Breast epithelium (tissue), 4 donors: ENCODE results near the gene DAB2IP. TPM values are rescaled to one million over a fixed set of nuclear protein-coding genes. Genes with fewer than 3 reads are reported as not detected.
A peak's percentile ranks its signal among the peaks of the same experiment; 100 is the strongest.

Experiments
- DNase-seq, 2 donors: peaks; one replicate each; pipeline ENCODE4 v3.0.0-alpha.2; 2019; ENCODE audit warnings: low spot score in 2 of 2
- H3K27ac ChIP-seq, 2 donors: fragments of 200-600 bp; sonication (generic) in 1 of 2; one replicate each; pipeline ENCODE4 v1.5.1; 2016 to 2019; ENCODE audit warnings: mild to moderate bottlenecking in 1 of 2
- H3K27me3 ChIP-seq, 2 donors: fragments of 200-600 bp; sonication (generic) in 1 of 2; one replicate each; pipeline versions ENCODE4 v1.5.1 to v1.6.0; 2017 to 2019; ENCODE audit warnings: control low read depth in 1 of 2, mild to moderate bottlenecking in 1 of 2
- H3K36me3 ChIP-seq: fragments of 200-600 bp; one replicate; pipeline ENCODE4 v1.5.1; 2019
- H3K4me1 ChIP-seq, 2 donors: fragments of 200-600 bp; sonication (generic); one replicate each; pipeline ENCODE4 v1.5.1; 2016 to 2019; ENCODE audit warnings: control low read depth in 1 of 2
- H3K4me3 ChIP-seq, 3 donors: fragments of 200-600 bp; sonication (generic); 1 replicate in 2 of 3; 2 replicates in 1 of 3; pipeline ENCODE4 v1.5.1; 2016 to 2019; ENCODE audit warnings: mild to moderate bottlenecking in 3 of 3, moderate library complexity in 2 of 3
- H3K9me3 ChIP-seq, 2 donors: fragments of 200-600 bp; sonication (generic) in 1 of 2; one replicate each; pipeline ENCODE4 v1.5.1; 2016 to 2019; ENCODE audit warnings: control low read depth in 1 of 2
- POLR2A ChIP-seq: fragments of 450-650 bp; IDR thresholded peaks from one replicate; pipeline ENCODE4 v1.6.1; 2016; ENCODE audit warnings: antibody characterized with exemption, mild to moderate bottlenecking, moderate library complexity
- POLR2AphosphoS5 ChIP-seq, 3 donors: sonication (generic); formaldehyde crosslinking; IDR thresholded peaks; one replicate each; pipeline ENCODE4 v1.6.1; 2017; ENCODE audit warnings: antibody characterized with exemption in 3 of 3
- intact Hi-C: fragments of 100-400 bp; cut with DNase I; formaldehyde crosslinking; loops from one replicate; pipeline ENCODE4 v1.15.1; 2023; ENCODE audit warnings: low total_unique reads
- total RNA-seq, 3 donors: library from RNA; depleted of rRNA; stranded (reverse); fragments of >200 nt; gene quantifications; one replicate each; pipeline ENCODE4 v1.1.0, GENCODE V29; 2016
- TF ChIP-seq, protein P1 (sequence below), 3 donors: fragments of 450-650 bp; IDR thresholded peaks; one replicate each; pipeline ENCODE4 v1.5.1; 2016 to 2017; ENCODE audit warnings: antibody characterized with exemption in 3 of 3, mild to moderate bottlenecking in 3 of 3, moderate library complexity in 3 of 3

The DAB2IP gene
- total RNA-seq, 3 donors from 2014 or later, result 16.0 to 56.0 (median 55.8) TPM

- H3K27me3 ChIP-seq, result no peaks in the 10 kb centered on the region
- intact Hi-C loops, result no loop called here
- H3K4me3 ChIP-seq, result no peak overlapping the region
- H3K9me3 ChIP-seq, result no peaks in the 10 kb centered on the region
- TF ChIP-seq, protein P1, sequence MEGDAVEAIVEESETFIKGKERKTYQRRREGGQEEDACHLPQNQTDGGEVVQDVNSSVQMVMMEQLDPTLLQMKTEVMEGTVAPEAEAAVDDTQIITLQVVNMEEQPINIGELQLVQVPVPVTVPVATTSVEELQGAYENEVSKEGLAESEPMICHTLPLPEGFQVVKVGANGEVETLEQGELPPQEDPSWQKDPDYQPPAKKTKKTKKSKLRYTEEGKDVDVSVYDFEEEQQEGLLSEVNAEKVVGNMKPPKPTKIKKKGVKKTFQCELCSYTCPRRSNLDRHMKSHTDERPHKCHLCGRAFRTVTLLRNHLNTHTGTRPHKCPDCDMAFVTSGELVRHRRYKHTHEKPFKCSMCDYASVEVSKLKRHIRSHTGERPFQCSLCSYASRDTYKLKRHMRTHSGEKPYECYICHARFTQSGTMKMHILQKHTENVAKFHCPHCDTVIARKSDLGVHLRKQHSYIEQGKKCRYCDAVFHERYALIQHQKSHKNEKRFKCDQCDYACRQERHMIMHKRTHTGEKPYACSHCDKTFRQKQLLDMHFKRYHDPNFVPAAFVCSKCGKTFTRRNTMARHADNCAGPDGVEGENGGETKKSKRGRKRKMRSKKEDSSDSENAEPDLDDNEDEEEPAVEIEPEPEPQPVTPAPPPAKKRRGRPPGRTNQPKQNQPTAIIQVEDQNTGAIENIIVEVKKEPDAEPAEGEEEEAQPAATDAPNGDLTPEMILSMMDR (IDR thresholded peaks at IDR 0.05), result no peak
- TF ChIP-seq POLR2AphosphoS5 (IDR thresholded peaks at IDR 0.05) (no peak), POLR2A (no peak)
- no peak for DNase-seq
- no peaks in the 10 kb centered on the region for H3K36me3 ChIP-seq
- peak overlapping the region in 1 of 2 donors; percentile 81 for H3K27ac ChIP-seq
- H3K4me1 ChIP-seq, result peaks cover 5 to 13% of the 10 kb centered on the region in 2 donors
Measured at GRCh38 chr9:121608168-121608853, 43.1 kb upstream of the DAB2IP start.

GRCh38 chr9:121609822-121610637 is 41.4 kb upstream of the DAB2IP start:
- peak overlapping the region; percentile 68 to 69 for H3K27ac ChIP-seq
- no peak overlapping the region for H3K4me3 ChIP-seq
- intact Hi-C loops, result no loop called here
- peak in 2 of 3 donors; percentile 24 to 25 for TF ChIP-seq POLR2AphosphoS5 (IDR thresholded peaks at IDR 0.05)
- TF ChIP-seq, protein P1 (IDR thresholded peaks at IDR 0.05), result no peak
- TF ChIP-seq POLR2A, result no peak
- no peaks in the 10 kb centered on the region for H3K9me3 ChIP-seq
- DNase-seq, result peak; percentile 73 to 74
- no peaks in the 10 kb centered on the region for H3K36me3 ChIP-seq
- H3K4me1 ChIP-seq, result peaks cover 5 to 7% of the 10 kb centered on the region in 2 donors
- no peaks in the 10 kb centered on the region for H3K27me3 ChIP-seq

GRCh38 chr9:121610638-121610953 is 40.8 kb upstream of the DAB2IP start:
- no peak for DNase-seq

DNA sequence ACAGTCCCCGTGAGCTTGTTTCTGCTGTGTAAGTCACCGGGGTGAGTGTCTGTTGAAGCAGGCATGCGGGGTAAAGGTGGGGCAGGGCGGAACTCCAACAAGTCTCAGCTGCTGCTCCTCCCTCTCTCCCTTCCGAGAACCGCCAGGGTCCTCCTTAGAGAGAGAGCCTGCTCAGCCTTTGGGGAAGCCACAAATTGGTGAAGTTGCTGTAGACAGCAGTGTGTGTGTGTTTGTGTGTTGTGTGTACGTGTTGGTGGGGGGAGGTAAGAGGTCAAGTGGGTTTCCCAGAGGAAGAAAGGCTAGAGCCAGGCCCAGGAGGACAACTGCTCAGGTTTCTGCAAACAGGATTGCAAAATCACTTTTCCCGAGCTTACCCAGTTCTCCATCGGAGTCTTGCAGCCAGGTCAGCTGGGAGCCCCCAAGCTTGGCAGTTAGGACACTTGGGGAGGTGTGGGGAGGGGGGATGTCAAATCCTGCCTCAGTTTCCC is 38.9 kb upstream of the DAB2IP start:
- no peak for DNase-seq
- peaks cover 5 to 7% of the 10 kb centered on the region in 2 donors for H3K4me1 ChIP-seq

More at GRCh38 chr9:121610638-121610953, 40.8 kb upstream of the DAB2IP start:
- H3K27ac ChIP-seq, result no peak overlapping the region
- TF ChIP-seq, protein P1 (IDR thresholded peaks at IDR 0.05), result no peak
- TF ChIP-seq POLR2AphosphoS5 (IDR thresholded peaks at IDR 0.05) (no peak), POLR2A (no peak)
- H3K4me1 ChIP-seq, result peaks cover 5 to 7% of the 10 kb centered on the region in 2 donors
- H3K36me3 ChIP-seq, result no peaks in the 10 kb centered on the region
- intact Hi-C loops, result no loop called here
- no peaks in the 10 kb centered on the region for H3K27me3 ChIP-seq
- H3K9me3 ChIP-seq, result no peaks in the 10 kb centered on the region
- no peak overlapping the region for H3K4me3 ChIP-seq

GRCh38 chr9:121613009-121613752 is 38.3 kb upstream of the DAB2IP start:
- H3K36me3 ChIP-seq, result no peaks in the 10 kb centered on the region
- DNase-seq, result no peak
- H3K4me3 ChIP-seq, result no peak overlapping the region
- H3K27me3 ChIP-seq, result no peaks in the 10 kb centered on the region
- H3K27ac ChIP-seq, result peak overlapping the region; percentile 67 to 84
- no peaks in the 10 kb centered on the region for H3K9me3 ChIP-seq
- peaks cover 5 to 7% of the 10 kb centered on the region in 2 donors for H3K4me1 ChIP-seq
- intact Hi-C loops, result no loop called here
- no peak for TF ChIP-seq POLR2AphosphoS5 (IDR thresholded peaks at IDR 0.05)
- TF ChIP-seq, protein P1 (IDR thresholded peaks at IDR 0.05), result no peak
- no peak for TF ChIP-seq POLR2A

More for the DNA sequence above, 38.9 kb upstream of the DAB2IP start:
- Histone ChIP-seq H3K27ac (peak overlapping the region; percentile 67 to 84), H3K36me3 (no peaks in the 10 kb centered on the region), H3K27me3 (no peaks in the 10 kb centered on the region), H3K9me3 (no peaks in the 10 kb centered on the region), H3K4me3 (no peak overlapping the region)
- TF ChIP-seq POLR2A, result no peak
- intact Hi-C loops, result no loop called here
